Hematopoietic multipotent progenitor cell (in vitro differentiated cells): ENCODE data around the gene CD96. TPM values are rescaled to one million over a fixed set of nuclear protein-coding genes. Genes with fewer than 3 reads are reported as not detected.
"Not testable (repeated sequence)": the region's sequence is repeated elsewhere in the genome, so short reads cannot be mapped to it uniquely, and the experiment has no call there.

Experiments
- DNase-seq, 3 donors: peaks; one replicate each; pipeline ENCODE4 v3.0.0-alpha.2; 2011 to 2015; ENCODE audit warnings: low read depth in 2 of 3, low spot score in 2 of 3
- total RNA-seq: library from RNA; depleted of rRNA; stranded (reverse); fragments of >200 nt; gene quantifications from one replicate; pipeline ENCODE4 v1.2.3, GENCODE V29; 2012

Gene CD96
- 1.1 TPM for total RNA-seq

GRCh38 chr3:111541911-111542483 lies at the start of gene CD96:
Gene CD96 (plus strand): TSS chr3:111542197. CDS start chr3:111542249, 52 bp downstream.
- peak in 2 of 3 donors; percentile 50 to 70 for DNase-seq

DNA sequence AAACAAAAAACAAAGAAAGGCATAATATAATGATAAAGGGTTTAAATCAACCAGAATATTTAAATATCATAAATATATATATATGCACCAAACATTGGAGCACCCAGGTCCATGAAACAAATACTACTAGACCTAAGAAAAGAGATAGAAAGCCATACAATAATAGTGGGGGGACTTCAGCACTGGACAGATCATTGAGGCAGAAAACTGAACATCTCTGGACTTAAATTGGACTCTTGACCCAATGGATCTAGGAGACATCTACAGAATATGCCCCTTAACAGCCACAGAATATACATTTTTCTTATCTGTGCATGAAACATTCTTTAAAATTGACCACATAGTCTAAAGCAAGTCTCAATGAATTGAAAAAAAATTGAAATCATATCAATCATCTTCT lies 48.7 kb upstream of the CD96 start:
- no peak for DNase-seq

- no peak for DNase-seq
Observed at GRCh38 chr3:111496894-111497559, 45.0 kb upstream of the CD96 start.

DNA sequence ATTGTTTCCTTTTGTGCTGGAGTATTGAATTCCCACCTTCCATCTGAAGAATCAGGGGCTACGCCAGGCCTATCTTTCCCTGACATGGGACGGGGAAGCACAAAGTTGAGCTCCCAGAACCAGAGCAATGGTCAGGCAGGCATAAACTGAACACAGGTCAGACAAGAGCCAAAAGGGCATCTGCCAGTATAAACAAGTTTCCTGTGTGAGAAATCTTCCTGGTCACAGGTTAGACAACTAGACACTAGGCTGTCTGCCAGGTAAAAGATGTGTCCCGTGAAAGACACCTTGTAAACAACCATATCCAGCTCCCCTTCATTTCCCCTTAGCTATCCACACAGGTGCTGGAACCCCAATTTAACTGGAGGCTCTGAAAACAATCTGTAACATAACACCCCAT lies 44.0 kb upstream of the CD96 start:
- no peak for DNase-seq

DNA sequence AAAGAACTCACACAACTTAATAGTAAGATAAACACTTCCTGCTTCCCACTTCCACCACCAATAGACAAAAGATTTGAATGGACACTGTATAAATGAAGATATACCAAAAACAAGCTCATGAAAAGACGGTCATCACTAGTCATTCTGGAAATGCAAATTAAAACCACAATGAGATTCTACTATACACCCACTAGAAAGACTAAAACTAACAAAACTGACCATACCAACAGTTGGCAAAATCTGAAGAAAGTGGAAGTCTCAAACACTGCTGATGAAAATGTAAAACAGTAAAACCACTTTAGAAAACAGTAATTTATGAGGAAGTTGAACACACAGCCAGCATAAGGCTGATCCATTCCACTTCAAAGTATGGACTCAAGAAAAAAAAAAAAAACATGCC lies 35.6 kb upstream of the CD96 start:
- DNase-seq = no peak

- DNase-seq = no peak
Observed at GRCh38 chr3:111509308-111509707, 32.7 kb upstream of the CD96 start.

- DNase-seq = no peak
Observed at GRCh38 chr3:111517801-111518200, 24.2 kb upstream of the CD96 start.

GRCh38 chr3:111519178-111519855 lies 22.7 kb upstream of the CD96 start:
- no peak for DNase-seq

- DNase-seq = no peak
Observed at GRCh38 chr3:111521891-111522290, 20.1 kb upstream of the CD96 start.

DNA sequence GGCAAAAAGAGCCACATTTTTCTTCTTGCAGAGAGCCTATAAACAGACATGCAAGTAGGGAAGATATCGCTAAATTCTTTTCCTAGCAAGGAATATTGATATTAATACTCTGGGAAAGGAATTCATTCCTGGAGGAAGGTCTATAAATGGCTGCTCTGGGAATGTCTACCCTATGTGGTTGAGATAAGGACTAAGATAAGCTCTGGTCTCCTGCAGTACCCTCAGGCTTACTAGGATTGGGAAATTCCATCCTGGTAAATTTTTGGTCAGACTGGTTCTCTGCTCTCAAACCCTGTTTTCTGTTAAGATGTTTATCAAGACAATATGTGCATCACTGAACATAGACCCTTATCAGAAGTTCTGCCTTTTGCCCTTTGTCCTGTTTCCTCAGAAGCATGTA lies 17.5 kb upstream of the CD96 start:
- DNase-seq = not testable (repeated sequence)

DNA sequence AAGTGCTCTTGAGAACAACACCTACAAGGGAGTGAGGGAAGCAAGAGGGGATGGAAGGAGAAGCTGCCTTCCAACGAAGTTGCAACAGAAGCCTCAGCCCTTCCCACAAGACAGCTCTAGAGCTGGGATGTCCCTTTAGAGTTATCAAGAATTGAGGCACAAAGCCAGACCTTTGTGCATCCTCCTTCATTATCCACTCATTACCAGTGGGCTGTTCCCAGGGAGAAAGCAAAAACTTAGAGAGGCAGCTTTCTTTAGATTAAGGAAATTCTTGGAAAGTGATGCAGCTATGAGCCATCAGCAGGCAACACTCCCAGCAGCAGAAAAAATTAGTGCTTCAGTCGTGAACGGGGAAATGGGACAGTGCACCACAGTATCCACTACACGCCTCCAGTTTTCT lies 10.6 kb upstream of the CD96 start:
- no peak for DNase-seq

DNA sequence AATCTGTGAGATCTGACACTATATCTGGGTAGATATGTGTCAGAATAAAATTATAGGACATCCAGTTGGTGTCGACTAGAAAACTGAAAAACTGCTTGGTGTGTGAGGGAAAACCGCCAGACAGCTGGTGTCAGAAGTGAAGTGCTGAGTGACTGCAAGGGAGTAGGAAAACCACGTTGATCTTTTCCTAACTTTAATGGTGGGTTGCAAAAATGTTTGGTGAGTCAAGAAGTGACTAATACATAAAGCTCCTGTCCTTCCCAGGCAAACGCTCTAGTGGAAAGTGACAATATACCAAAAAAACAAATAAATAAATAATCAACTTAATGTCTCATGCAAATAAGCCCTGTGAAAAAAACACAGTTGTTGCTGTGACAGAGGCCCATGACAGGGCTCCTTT lies 7.3 kb upstream of the CD96 start:
- DNase-seq = no peak

GRCh38 chr3:111538111-111538510 lies 3.9 kb upstream of the CD96 start:
- DNase-seq = no peak

GRCh38 chr3:111538681-111539083 lies 3.3 kb upstream of the CD96 start:
- DNase-seq = peak in 1 of 3 donors; percentile 17

DNA sequence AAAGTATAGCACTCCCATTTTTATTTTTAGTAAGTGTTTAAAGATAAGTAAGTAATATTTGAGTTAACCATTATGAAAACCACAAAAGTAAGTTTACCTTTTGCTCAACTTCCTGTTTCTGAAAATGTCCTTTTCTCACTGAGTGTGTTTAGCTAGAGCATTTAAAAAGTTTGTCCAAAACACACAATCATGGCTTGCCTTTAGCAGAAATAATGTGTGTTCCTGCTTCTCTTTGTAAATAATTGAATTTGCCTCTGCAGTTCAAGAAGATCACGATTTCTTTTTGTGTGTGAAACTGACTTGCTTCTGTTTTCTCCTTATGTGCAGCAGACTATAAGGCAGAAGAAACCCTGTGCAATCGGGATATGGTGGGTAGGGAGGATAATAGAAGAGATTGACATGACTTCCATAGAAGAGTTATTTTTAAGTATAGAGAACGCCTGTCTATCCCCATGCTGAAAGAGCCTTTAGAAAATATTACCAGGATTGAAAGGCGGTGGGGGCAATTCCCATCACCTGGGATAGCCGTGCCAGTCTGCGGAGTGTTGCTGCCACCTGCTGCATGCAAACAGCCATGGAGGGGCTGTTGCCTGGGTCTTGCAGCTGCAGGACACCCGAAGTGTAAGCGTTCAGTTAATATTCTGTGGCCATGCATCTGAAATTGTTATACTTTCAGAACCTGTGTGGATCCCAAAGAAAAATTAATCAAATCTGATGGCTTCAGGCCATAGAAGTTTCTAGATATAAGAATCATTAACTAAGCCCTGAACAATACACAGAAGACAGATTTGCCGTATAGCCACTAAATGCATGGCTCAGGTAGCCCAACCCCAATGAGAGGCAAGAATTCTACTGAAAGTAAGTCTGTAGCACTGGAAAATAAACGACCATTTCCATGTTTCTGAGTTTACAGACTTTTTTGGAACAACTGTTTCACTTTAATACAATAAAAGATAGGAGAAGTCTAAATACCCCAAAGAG lies 2.4 kb upstream of the CD96 start:
- DNase-seq = peak in 1 of 3 donors; percentile 58

GRCh38 chr3:111541391-111541790 lies 606 bp upstream of the CD96 start:
- DNase-seq = no peak

DNA sequence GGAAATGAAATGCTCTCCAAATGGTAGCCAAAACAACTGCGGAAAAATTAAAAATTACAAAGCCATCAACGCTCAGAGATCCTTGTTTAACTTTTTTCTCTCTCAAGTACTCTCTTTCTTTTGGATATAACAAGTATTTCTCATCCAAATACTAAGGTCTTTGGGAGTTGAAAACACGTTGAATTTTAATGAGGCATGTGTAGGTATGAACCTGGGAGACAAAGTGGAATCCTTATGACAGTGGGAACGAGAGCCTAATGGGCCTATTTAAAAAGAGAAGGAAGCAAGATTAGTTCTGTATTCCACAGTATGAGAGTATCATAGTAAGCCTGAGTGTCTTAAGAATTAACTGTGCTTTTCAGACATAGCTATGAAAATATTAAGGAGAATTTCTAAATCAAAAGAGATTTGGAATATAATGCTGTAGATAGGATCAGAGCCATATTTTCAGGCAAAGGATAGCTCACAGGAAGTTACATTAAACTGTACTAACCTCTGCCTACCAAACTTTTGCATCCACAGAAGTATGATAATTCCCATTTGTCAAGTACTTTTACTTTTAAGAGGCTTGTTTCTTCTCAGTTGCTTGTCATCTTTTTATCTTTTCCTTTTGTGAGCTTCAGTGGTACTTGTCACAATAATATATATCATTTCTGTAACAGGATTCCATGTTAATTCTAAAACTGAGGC lies 759 bp downstream of the CD96 start:
- DNase-seq = no peak

GRCh38 chr3:111545349-111545748 lies 3.4 kb downstream of the CD96 start:
- no peak for DNase-seq

- DNase-seq = peak in 2 of 3 donors; percentile 48 to 84
Observed at GRCh38 chr3:111547631-111548030, 5.6 kb downstream of the CD96 start.

DNA sequence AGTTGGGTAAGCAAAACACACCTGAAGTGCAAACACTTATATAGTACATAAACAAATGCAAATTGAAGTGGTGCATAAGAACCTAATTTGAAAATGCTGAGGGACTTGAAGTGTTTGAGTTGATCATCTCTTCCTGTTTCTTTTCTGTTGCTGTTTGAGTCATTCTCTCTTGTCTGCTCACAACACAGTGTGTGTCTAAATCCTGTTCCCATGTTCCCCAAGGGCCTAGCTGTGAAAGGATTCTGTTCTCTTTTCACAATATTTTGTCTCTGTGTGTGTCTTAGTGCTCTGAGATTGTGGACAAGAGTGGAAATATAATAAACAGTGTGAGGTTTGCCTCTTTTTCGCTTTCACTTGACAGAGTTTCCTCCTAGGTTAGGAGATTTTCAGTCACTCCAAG lies 6.1 kb downstream of the CD96 start:
- no peak for DNase-seq
